Natural killer cell (primary cell): ENCODE measurements around the gene STIP1. TPM values are rescaled to one million over a fixed set of nuclear protein-coding genes. Genes with fewer than 3 reads are reported as not detected.

ENCODE experiments used
- ATAC-seq, 3 donors: fragments of 150-1000 bp in 2 of 3; fragments of 200-7000 bp in 1 of 3; cut with Tn5 transposase; 1 replicate in 1 of 3; 2 replicates in 2 of 3; pipeline ENCODE4 v1.10.0; 2021; ENCODE audit warnings: mild to moderate bottlenecking in 2 of 3, moderate library complexity in 2 of 3
- DNase-seq, 2 donors: peaks; one replicate each; pipeline versions ENCODE4 v3.0.0 to v3.0.0-alpha.2; 2013 to 2021; ENCODE audit warnings: mixed read lengths in 1 of 2
- H3K27ac ChIP-seq: one replicate; pipeline ENCODE4 v1.5.1; 2013; ENCODE audit warnings: mild to moderate bottlenecking, low read length
- H3K27me3 ChIP-seq: one replicate; pipeline ENCODE4 v1.6.1; 2013; ENCODE audit warnings: low read length; ENCODE audit not compliant: control insufficient read depth, insufficient read depth
- H3K36me3 ChIP-seq: one replicate; pipeline ENCODE4 v1.6.1; 2013; ENCODE audit warnings: low read length; ENCODE audit not compliant: control insufficient read depth, insufficient read depth
- H3K4me1 ChIP-seq: one replicate; pipeline ENCODE4 v1.6.1; 2013; ENCODE audit warnings: low read length; ENCODE audit not compliant: control insufficient read depth, insufficient read depth
- H3K4me3 ChIP-seq: one replicate; pipeline ENCODE4 v1.5.1; 2013; ENCODE audit warnings: low read length
- H3K9me3 ChIP-seq: one replicate; pipeline ENCODE4 v1.6.1; 2013; ENCODE audit warnings: low read length; ENCODE audit not compliant: control insufficient read depth, insufficient read depth
- H3K27ac Mint-ChIP-seq, 2 donors: one replicate each; pipeline ENCODE4 v1.8.0; 2022; ENCODE audit warnings: mild to moderate bottlenecking in 2 of 2, mixed read lengths in 2 of 2, moderate library complexity in 1 of 2
- H3K27me3 Mint-ChIP-seq, 2 donors: one replicate each; pipeline ENCODE4 v1.8.0; 2022; ENCODE audit warnings: low read depth in 2 of 2, mixed read lengths in 2 of 2
- H3K36me3 Mint-ChIP-seq: one replicate; pipeline ENCODE4 v1.8.0; 2022; ENCODE audit warnings: mixed read lengths
- H3K4me1 Mint-ChIP-seq, 2 donors: one replicate each; pipeline ENCODE4 v1.8.0; 2022; ENCODE audit warnings: mixed read lengths in 2 of 2
- H3K4me3 Mint-ChIP-seq: one replicate; pipeline ENCODE4 v1.8.0; 2022; ENCODE audit warnings: mild to moderate bottlenecking, moderate library complexity, mixed read lengths
- H3K9me3 Mint-ChIP-seq, 2 donors: one replicate each; pipeline ENCODE4 v1.8.0; 2022; ENCODE audit warnings: mixed read lengths in 2 of 2
- CTCF ChIP-seq: fragments of 200-600 bp; IDR thresholded peaks from one replicate; pipeline ENCODE4 v1.8.0; 2022; ENCODE audit warnings: antibody characterized with exemption
- WGBS: methylation state at CpG from one replicate; pipeline ENCODE4 v1.1.7; 2013; ENCODE audit warnings: missing lambda C conversion rate; ENCODE audit not compliant: insufficient coverage; 5-methylcytosine and 5-hydroxymethylcytosine counted together
- intact Hi-C: fragments of 100-400 bp; cut with micrococcal nuclease; formaldehyde crosslinking; loops from one replicate; pipeline ENCODE4 v1.14.2; 2022
- total RNA-seq, 4 donors: library from RNA; stranded (reverse); fragments of 120-200 nt in 1 of 4; gene quantifications; one replicate each; pipeline versions ENCODE4 v1.2.3 to v1.2.4, GENCODE V29; 2013 to 2022

The STIP1 gene
- total RNA-seq, 3 donors from 2014 or later (not counting 1 experiment from before 2014, with no cell fraction given): 80.9 to 110 (median 85.1) TPM

DNA sequence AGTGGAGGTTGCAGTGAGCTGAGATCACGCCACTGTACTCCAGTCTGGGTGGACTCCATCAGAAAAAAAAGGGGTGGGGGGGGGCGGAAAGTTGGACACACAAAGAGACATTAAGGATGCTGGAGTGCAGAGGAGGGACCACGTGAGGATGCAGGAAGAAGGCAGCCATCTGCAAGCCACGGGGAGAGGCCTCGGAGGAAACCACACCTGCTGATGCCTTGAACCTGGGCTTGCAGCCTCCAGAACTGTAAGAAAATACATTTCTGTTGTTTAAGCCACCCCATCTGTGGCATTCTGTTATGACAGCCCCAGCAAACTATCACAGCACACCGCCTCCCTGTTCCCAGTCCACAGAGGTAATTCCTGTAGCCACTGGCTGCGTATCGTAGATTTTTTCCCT, 9.2 kb upstream of the STIP1 start:
- Mint-ChIP-seq H3K27me3 (no peaks in the 10 kb centered on the region), H3K4me3 (no peak overlapping the region), H3K9me3 (no peaks in the 10 kb centered on the region), H3K27ac (no peak overlapping the region), H3K36me3 (no peaks in the 10 kb centered on the region), H3K4me1 (peaks cover 0 to 4% of the 10 kb centered on the region in 2 donors)
- Histone ChIP-seq H3K27ac (no peak overlapping the region), H3K36me3 (no peaks in the 10 kb centered on the region), H3K9me3 (no peaks in the 10 kb centered on the region), H3K4me1 (peaks cover 6% of the 10 kb centered on the region), H3K4me3 (no peak overlapping the region), H3K27me3 (no peaks in the 10 kb centered on the region)
- ATAC-seq (no peak), DNase-seq (no peak)
- WGBS: 54% methylated on average over 6 of the region's 8 CpGs
- intact Hi-C loops: no loop called here
- no peak for TF ChIP-seq CTCF

GRCh38 chr11:64178203-64178602, 7.8 kb upstream of the STIP1 start:
- H3K36me3 Mint-ChIP-seq: no peaks in the 10 kb centered on the region
- no peak overlapping the region for H3K4me3 ChIP-seq
- no peak for TF ChIP-seq CTCF
- no peak overlapping the region for H3K27ac Mint-ChIP-seq
- ATAC-seq (no peak), DNase-seq (no peak)
- no peak overlapping the region for H3K4me3 Mint-ChIP-seq
- H3K9me3 ChIP-seq: no peaks in the 10 kb centered on the region
- no peaks in the 10 kb centered on the region for H3K27me3 Mint-ChIP-seq
- no peaks in the 10 kb centered on the region for H3K27me3 ChIP-seq
- H3K4me1 Mint-ChIP-seq: peaks cover 0 to 10% of the 10 kb centered on the region in 2 donors
- no peak overlapping the region for H3K27ac ChIP-seq
- intact Hi-C loops: no loop called here
- H3K4me1 ChIP-seq: peaks cover 6% of the 10 kb centered on the region
- H3K9me3 Mint-ChIP-seq: no peaks in the 10 kb centered on the region
- no CpG with 5 or more reads among the region's 1 CpG for WGBS
- H3K36me3 ChIP-seq: no peaks in the 10 kb centered on the region

DNA sequence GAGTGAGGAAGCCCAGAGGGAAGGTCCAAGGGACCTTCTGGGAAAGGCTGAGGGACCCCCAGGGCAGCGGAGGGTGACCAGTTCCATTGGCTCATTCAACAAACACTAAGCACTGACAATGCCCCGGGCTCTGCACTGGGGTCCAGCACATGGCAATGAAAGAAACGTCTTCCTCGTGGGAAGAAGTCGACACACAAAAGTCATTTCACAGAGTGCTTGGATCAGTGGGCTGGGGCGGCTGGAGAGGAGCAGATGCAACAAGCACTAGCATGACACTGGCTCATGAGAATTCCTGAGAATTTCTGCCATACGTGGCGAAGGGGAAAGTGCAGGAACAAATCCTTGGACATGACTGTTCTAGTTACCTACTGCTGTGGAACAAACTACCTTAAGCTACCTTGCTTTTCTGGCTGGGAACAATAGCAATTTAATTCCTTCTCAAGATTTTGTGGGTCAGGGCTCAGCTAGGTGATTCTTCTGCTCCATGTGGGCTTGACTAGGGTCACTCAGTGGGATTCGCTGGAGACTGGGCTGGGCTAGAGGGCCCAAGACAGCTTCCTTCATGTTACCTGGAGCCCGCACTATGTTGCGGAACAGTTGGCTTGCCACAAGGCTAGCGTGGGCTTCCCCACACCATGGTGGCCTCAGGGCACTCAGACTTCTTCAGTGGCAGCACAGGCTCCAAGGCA, 6.9 kb upstream of the STIP1 start:
- H3K36me3 ChIP-seq: no peaks in the 10 kb centered on the region
- no peaks in the 10 kb centered on the region for H3K36me3 Mint-ChIP-seq
- H3K4me3 ChIP-seq: no peak overlapping the region
- peaks cover 6% of the 10 kb centered on the region for H3K4me1 ChIP-seq
- WGBS: 96% methylated on average over 12 of the region's 12 CpGs
- H3K9me3 Mint-ChIP-seq: no peaks in the 10 kb centered on the region
- no peak overlapping the region for H3K4me3 Mint-ChIP-seq
- intact Hi-C loops: no loop called here
- no peaks in the 10 kb centered on the region for H3K9me3 ChIP-seq
- no peak overlapping the region for H3K27ac ChIP-seq
- TF ChIP-seq CTCF: no peak
- DNase-seq: no peak
- H3K27me3 ChIP-seq: no peaks in the 10 kb centered on the region
- peaks cover 0 to 18% of the 10 kb centered on the region in 2 donors for H3K4me1 Mint-ChIP-seq
- no peaks in the 10 kb centered on the region for H3K27me3 Mint-ChIP-seq
- no peak overlapping the region for H3K27ac Mint-ChIP-seq
- ATAC-seq: no peak

DNA sequence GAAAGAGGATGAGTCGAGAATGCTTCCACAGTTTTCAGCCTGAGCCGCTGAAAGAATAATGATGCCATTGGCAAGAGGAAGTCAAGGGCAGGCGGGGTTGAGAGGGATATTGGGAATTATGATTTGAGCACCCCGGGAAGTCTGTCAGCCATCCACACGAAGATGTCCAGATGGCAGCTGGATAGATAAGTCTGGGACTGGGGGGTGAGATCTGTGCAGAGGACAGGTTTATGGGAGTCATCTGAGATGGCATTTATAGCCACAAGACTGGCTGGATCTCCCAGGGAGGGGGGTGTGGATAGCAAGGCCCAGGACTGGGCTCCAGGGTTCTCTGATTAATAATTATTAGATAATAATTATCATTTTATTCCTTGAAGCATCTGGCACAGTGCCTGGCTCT, 5.1 kb upstream of the STIP1 start:
- ATAC-seq (no peak), DNase-seq (no peak)
- Mint-ChIP-seq H3K4me1 (peaks cover 3 to 32% of the 10 kb centered on the region in 2 donors), H3K4me3 (no peak overlapping the region), H3K36me3 (no peaks in the 10 kb centered on the region), H3K27ac (peak overlapping the region in 1 of 2 donors; percentile 35), H3K27me3 (no peaks in the 10 kb centered on the region), H3K9me3 (no peaks in the 10 kb centered on the region)
- no peak overlapping the region for H3K4me3 ChIP-seq
- H3K4me1 ChIP-seq: peaks cover 17% of the 10 kb centered on the region
- H3K36me3 ChIP-seq: no peaks in the 10 kb centered on the region
- no peaks in the 10 kb centered on the region for H3K27me3 ChIP-seq
- TF ChIP-seq CTCF: no peak
- 98% methylated on average over 5 of the region's 5 CpGs for WGBS
- H3K27ac ChIP-seq: no peak overlapping the region
- no peaks in the 10 kb centered on the region for H3K9me3 ChIP-seq
- intact Hi-C loops: no loop called here
